ENCODE measurements around the gene PRKCQ.

Gene PRKCQ

GRCh38 chr10:6530211-6530840 lies 49.8 kb downstream of the PRKCQ start:
- H3F3A ChIP-seq (ENCODE audit: insufficient read depth) = no peaks in the 10 kb centered on the region
- H3K36me3 ChIP-seq (ENCODE audit: low read length) = no peaks in the 10 kb centered on the region
- no peak for TF ChIP-seq EZH2phosphoT487 (conservative IDR thresholded peaks at IDR 0.05; ENCODE audit: low read length)
- TF ChIP-seq, protein P1, sequence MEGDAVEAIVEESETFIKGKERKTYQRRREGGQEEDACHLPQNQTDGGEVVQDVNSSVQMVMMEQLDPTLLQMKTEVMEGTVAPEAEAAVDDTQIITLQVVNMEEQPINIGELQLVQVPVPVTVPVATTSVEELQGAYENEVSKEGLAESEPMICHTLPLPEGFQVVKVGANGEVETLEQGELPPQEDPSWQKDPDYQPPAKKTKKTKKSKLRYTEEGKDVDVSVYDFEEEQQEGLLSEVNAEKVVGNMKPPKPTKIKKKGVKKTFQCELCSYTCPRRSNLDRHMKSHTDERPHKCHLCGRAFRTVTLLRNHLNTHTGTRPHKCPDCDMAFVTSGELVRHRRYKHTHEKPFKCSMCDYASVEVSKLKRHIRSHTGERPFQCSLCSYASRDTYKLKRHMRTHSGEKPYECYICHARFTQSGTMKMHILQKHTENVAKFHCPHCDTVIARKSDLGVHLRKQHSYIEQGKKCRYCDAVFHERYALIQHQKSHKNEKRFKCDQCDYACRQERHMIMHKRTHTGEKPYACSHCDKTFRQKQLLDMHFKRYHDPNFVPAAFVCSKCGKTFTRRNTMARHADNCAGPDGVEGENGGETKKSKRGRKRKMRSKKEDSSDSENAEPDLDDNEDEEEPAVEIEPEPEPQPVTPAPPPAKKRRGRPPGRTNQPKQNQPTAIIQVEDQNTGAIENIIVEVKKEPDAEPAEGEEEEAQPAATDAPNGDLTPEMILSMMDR (IDR thresholded peaks at IDR 0.05; ENCODE audit: insufficient read depth, low read length, poor library complexity, severe bottlenecking) = no peak
- H3K9me3 ChIP-seq (ENCODE audit: insufficient read depth, low read length) = no peaks in the 10 kb centered on the region
- no peaks in the 10 kb centered on the region for H4K20me1 ChIP-seq (ENCODE audit: low read depth, low read length)
- H3K9me2 ChIP-seq (replicated peaks; ENCODE audit: insufficient read depth, low read length) = no peaks in the 10 kb centered on the region
- no peak overlapping the region for H3K4me2 ChIP-seq (ENCODE audit: low read depth, low read length, poor library complexity, severe bottlenecking)
- no peaks in the 10 kb centered on the region for H3K79me2 ChIP-seq (ENCODE audit: insufficient read depth, low read length)
- H3K4me3 ChIP-seq (ENCODE audit: insufficient read depth, low read length, poor library complexity, severe bottlenecking) = no peak overlapping the region
- H3K9ac ChIP-seq (ENCODE audit: low read length) = no peak overlapping the region
- H3K27me3 ChIP-seq (ENCODE audit: low read length) = no peaks in the 10 kb centered on the region
- H3K27ac ChIP-seq (ENCODE audit: low read depth, low read length) = no peak overlapping the region
- no peak overlapping the region for H2AFZ ChIP-seq (ENCODE audit: low read depth, low read length, severe bottlenecking)

GRCh38 chr10:6528198-6528950 lies 51.7 kb downstream of the PRKCQ start:
- Histone ChIP-seq H3K79me2 (ENCODE audit: insufficient read depth, low read length) (no peaks in the 10 kb centered on the region), H3K9ac (ENCODE audit: low read length) (no peak overlapping the region), H3K9me3 (ENCODE audit: insufficient read depth, low read length) (no peaks in the 10 kb centered on the region), H3K27me3 (ENCODE audit: low read length) (no peaks in the 10 kb centered on the region), H2AFZ (ENCODE audit: low read depth, low read length, severe bottlenecking) (no peak overlapping the region), H4K20me1 (ENCODE audit: low read depth, low read length) (no peaks in the 10 kb centered on the region), H3K4me3 (ENCODE audit: insufficient read depth, low read length, poor library complexity, severe bottlenecking) (no peak overlapping the region), H3K9me2 (replicated peaks; ENCODE audit: insufficient read depth, low read length) (no peaks in the 10 kb centered on the region), H3K27ac (ENCODE audit: low read depth, low read length) (no peak overlapping the region), H3K36me3 (ENCODE audit: low read length) (no peaks in the 10 kb centered on the region), H3F3A (ENCODE audit: insufficient read depth) (no peaks in the 10 kb centered on the region), H3K4me2 (ENCODE audit: low read depth, low read length, poor library complexity, severe bottlenecking) (no peak overlapping the region)
- TF ChIP-seq, protein P1 (IDR thresholded peaks at IDR 0.05; ENCODE audit: insufficient read depth, low read length, poor library complexity, severe bottlenecking) = no peak
- TF ChIP-seq EZH2phosphoT487 (conservative IDR thresholded peaks at IDR 0.05; ENCODE audit: low read length) = no peak

DNA sequence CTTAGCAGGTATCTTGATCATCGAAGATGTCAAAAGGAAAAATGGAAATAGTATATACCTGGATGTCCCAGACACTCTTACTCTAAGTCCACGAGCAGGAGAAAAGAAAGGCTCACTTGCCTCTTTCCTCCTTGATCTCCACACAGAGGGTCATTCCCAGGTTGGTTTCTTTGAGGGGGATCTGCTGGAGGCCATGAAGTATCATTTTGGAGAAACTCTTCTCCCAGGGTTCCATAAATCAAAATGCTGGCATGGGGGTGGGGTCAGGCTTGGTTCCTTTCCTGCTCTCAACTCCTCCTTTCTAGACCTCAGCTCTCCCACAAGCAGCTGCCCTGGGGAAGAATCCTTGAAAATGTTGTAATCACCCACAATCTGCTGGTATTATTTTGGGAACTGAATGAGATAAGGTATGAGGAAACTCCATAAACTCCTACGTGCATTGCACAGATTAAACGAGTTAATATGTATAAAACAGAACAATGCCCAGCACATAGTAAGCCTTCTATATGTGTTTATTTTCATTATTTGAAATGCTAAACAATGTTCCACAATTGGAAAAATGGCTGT lies 54.4 kb downstream of the PRKCQ start:
- Histone ChIP-seq H3K27ac (ENCODE audit: low read depth, low read length) (no peak overlapping the region), H3K9me3 (ENCODE audit: insufficient read depth, low read length) (no peaks in the 10 kb centered on the region), H2AFZ (ENCODE audit: low read depth, low read length, severe bottlenecking) (no peak overlapping the region), H3K79me2 (ENCODE audit: insufficient read depth, low read length) (no peaks in the 10 kb centered on the region), H3K9ac (ENCODE audit: low read length) (no peak overlapping the region), H4K20me1 (ENCODE audit: low read depth, low read length) (no peaks in the 10 kb centered on the region), H3K4me3 (ENCODE audit: insufficient read depth, low read length, poor library complexity, severe bottlenecking) (no peak overlapping the region), H3K4me2 (ENCODE audit: low read depth, low read length, poor library complexity, severe bottlenecking) (no peak overlapping the region), H3F3A (ENCODE audit: insufficient read depth) (no peaks in the 10 kb centered on the region), H3K36me3 (ENCODE audit: low read length) (no peaks in the 10 kb centered on the region), H3K27me3 (ENCODE audit: low read length) (no peaks in the 10 kb centered on the region), H3K9me2 (replicated peaks; ENCODE audit: insufficient read depth, low read length) (no peaks in the 10 kb centered on the region)
- TF ChIP-seq, protein P1 (IDR thresholded peaks at IDR 0.05; ENCODE audit: insufficient read depth, low read length, poor library complexity, severe bottlenecking) = no peak
- no peak for TF ChIP-seq EZH2phosphoT487 (conservative IDR thresholded peaks at IDR 0.05; ENCODE audit: low read length)
